ENCODE data around the gene MAML2.
A peak's percentile ranks its signal among the peaks of the same experiment; 100 is the strongest.

MAML2 gene

DNA sequence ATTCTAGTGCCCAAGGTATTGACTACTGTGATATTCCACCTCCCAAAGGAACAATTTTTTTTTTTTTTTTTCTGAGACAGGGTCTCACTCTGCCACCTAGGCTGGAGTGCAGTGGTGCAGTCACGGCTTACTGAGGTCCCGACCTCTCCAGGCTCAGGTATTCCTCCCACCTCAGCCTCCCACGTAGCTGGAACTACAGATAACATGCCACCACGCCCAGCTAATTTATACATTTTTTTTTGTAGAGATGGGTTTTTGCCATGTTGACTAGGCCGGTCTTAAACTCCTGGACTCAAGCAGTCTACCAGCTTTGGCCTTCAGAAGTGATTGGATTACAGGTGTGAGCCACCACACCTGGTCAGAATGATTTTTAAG is 33.4 kb downstream of the MAML2 start:
- peak overlapping the region; percentile 84; the same call in 1 of the 2 replicates for H3K27ac ChIP-seq
- TF ChIP-seq, protein P1, sequence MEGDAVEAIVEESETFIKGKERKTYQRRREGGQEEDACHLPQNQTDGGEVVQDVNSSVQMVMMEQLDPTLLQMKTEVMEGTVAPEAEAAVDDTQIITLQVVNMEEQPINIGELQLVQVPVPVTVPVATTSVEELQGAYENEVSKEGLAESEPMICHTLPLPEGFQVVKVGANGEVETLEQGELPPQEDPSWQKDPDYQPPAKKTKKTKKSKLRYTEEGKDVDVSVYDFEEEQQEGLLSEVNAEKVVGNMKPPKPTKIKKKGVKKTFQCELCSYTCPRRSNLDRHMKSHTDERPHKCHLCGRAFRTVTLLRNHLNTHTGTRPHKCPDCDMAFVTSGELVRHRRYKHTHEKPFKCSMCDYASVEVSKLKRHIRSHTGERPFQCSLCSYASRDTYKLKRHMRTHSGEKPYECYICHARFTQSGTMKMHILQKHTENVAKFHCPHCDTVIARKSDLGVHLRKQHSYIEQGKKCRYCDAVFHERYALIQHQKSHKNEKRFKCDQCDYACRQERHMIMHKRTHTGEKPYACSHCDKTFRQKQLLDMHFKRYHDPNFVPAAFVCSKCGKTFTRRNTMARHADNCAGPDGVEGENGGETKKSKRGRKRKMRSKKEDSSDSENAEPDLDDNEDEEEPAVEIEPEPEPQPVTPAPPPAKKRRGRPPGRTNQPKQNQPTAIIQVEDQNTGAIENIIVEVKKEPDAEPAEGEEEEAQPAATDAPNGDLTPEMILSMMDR (conservative IDR thresholded peaks at IDR 0.05), result no peak

DNA sequence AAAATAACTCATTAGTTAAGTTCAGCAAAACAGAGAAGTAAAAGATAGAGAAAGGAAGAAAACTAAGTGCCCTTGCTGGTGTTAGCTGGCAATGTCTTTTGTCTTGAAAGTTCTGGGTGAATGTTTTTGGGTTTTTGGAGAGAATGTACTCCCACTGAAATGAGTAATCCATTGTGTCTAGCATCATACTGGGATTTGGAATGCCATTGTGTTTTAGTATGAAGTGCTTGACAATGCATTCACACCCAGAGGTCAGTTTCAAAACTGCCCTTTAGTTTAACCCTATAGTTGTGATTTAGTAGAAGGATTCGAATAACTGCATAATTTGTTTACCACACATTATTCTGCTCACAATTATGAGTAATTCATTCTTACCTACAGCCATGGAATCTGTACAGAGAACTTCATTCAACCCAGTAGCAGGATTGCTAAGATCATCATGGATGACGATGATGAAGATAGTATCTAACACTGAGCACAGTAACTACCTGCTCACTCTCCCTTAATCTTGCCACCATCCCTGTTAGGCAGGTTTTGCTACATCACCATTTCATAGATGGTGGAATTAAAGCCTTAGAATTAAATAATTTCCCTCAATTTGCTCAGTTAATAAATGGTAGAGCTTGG is 33.9 kb downstream of the MAML2 start:
- peak overlapping the region; percentile 84 for H3K27ac ChIP-seq
- TF ChIP-seq, protein P1 (conservative IDR thresholded peaks at IDR 0.05), result no peak

- H3K27ac ChIP-seq, result peak overlapping the region; percentile 84
- TF ChIP-seq, protein P1 (conservative IDR thresholded peaks at IDR 0.05), result no peak
These were observed 35.2 kb downstream of the MAML2 start for GRCh38 chr11:96307776-96308140.

GRCh38 chr11:96306933-96307775 is 35.8 kb downstream of the MAML2 start:
- TF ChIP-seq, protein P1 (conservative IDR thresholded peaks at IDR 0.05), result no peak
- H3K27ac ChIP-seq, result peak overlapping the region; percentile 84

- TF ChIP-seq, protein P1 (conservative IDR thresholded peaks at IDR 0.05), result no peak
- peak overlapping the region; percentile 84 for H3K27ac ChIP-seq
These were observed 36.4 kb downstream of the MAML2 start for GRCh38 chr11:96306600-96306932.

GRCh38 chr11:96306071-96306470 is 36.9 kb downstream of the MAML2 start:
- peak overlapping the region; percentile 84 for H3K27ac ChIP-seq
- TF ChIP-seq, protein P1 (conservative IDR thresholded peaks at IDR 0.05), result no peak

GRCh38 chr11:96303980-96304379 is 39.0 kb downstream of the MAML2 start:
- H3K27ac ChIP-seq, result no peak overlapping the region
- TF ChIP-seq, protein P1 (conservative IDR thresholded peaks at IDR 0.05), result no peak
